ENCODE data around the gene CARD10. TPM values are rescaled to one million over a fixed set of nuclear protein-coding genes. Genes with fewer than 3 reads are reported as not detected.

Gene CARD10
- total RNA-seq, 4 donors from 2014 or later: 11.6 to 24.1 (median 20.9) TPM

DNA sequence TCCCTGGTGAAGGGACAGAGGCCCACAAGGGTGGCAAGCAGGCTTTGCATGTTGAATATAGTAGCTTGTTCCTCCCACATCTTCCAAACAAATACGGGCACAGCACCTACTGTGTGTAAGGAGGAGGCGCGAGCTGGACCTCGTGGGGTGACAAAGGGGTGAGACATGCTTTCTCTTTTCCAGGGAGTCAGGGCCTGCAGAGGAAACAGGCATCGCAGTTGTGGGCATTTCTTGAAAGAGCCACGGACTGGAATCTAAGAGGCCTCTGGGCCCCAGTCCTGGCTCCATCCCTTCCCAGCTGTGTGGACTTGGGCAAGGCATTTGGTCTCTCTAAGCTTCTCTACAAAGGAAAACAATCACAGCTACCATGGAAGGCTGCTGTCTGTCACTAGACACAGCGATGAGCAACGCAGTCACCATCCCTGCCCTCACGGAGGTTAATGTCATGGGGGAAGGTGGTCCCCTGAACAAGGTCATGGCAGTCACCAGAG, 28.1 kb upstream of the CARD10 start:
- TF ChIP-seq POLR2A (IDR thresholded peaks at IDR 0.05): no peak
- TF ChIP-seq, protein P1, sequence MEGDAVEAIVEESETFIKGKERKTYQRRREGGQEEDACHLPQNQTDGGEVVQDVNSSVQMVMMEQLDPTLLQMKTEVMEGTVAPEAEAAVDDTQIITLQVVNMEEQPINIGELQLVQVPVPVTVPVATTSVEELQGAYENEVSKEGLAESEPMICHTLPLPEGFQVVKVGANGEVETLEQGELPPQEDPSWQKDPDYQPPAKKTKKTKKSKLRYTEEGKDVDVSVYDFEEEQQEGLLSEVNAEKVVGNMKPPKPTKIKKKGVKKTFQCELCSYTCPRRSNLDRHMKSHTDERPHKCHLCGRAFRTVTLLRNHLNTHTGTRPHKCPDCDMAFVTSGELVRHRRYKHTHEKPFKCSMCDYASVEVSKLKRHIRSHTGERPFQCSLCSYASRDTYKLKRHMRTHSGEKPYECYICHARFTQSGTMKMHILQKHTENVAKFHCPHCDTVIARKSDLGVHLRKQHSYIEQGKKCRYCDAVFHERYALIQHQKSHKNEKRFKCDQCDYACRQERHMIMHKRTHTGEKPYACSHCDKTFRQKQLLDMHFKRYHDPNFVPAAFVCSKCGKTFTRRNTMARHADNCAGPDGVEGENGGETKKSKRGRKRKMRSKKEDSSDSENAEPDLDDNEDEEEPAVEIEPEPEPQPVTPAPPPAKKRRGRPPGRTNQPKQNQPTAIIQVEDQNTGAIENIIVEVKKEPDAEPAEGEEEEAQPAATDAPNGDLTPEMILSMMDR (IDR thresholded peaks at IDR 0.05): no peak
- no peaks in the 10 kb centered on the region for H3K27me3 ChIP-seq
- 40 to 54% methylated on average over 4 to 9 of the region's 9 CpGs for WGBS, 2 donors
- peaks cover 39 to 95% (median 56%) of the 10 kb centered on the region in 3 donors for H3K4me1 ChIP-seq
- H3K27ac ChIP-seq: peak overlapping the region; percentile 85 to 97 (median 92)
- no peaks in the 10 kb centered on the region for H3K36me3 ChIP-seq
- no peak for DNase-seq
- H3K9me3 ChIP-seq: no peaks in the 10 kb centered on the region
- intact Hi-C loops (cut with DNase I): loop anchor here (10.0 kb wide), 1 partner anchor 48 kb away; no protein-coding TSS in a partner anchor
- no peak overlapping the region for H3K4me3 ChIP-seq

DNA sequence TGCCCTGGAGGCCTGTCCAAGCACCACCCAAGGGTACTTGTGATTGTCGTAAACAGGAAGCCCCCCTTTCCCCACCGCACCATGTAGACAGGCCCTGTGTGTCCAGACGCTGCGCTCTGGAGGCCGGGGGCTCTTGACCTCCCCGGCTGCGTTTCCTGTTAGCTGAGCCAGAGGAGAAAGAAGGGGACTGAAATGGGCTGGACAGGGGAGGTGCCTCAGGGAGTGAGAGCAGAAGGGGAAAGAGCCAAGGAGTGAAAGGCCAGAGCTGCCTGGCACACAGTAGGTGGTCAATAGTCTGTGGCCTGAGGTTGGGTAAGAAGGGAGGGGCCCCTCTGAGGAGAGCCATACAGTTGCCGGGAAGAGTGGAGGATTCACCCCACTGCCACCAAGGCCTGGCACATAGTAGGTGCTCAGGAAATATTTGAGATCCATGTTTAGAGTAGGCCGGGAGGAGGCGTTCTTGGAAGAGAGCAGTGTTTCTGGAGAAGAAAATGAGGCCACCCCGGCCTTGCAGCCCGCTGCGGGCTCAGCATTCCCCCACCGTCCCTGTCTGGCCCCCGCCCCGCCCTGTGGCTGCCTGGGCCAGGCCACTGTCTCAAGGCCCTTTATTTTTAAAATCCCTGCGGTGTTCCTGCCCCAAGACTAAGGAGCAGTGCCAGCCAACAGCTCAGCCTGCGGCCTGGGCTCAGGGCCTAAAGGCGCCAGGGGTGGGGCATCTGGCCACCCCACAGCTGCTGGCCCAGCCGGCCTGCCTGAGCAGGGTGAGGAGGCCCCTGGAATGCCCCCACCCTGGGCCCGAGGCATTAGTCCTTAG, 27.4 kb upstream of the CARD10 start:
- WGBS, 2 donors: 16 to 30% methylated on average over 7 to 9 of the region's 21 CpGs
- peaks cover 35 to 95% (median 53%) of the 10 kb centered on the region in 3 donors for H3K4me1 ChIP-seq
- no peak for DNase-seq

DNA sequence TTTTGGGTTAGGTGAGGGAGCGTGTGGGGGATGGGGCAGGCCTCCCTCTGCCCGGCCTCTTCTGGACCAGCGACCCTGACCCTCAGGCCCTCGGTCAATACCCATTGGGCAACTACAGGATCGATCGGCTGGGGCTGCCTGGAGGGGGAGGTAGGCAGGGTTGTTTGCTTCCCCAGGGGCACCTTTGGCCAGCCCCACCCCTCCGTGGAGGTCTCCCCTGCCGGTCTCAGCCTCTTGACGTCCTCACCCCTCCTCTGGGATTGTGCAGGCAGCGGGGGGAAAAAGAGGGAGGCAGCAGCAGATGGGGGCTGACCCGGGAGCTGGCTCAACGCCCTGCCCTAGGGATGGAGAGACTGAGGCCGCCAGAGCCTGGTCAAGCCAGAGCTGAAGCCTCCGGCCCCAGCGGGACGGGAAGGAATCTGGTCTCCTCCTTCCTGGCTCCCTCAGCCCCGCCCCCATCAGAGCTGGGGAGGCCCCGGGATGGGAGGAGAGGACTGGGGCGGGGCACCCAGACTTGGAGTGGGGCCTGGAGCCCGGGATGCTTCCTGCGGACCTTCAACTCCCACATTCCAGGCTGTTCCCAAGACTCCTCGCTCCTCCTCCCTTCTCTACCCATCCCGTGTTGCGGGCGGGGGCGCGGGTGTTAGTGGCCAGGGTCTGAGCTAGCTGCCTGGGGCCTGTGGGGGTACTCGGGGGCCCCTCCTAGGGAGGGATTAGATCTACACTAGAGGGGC, 26.7 kb upstream of the CARD10 start:
- DNase-seq: no peak
- Histone ChIP-seq H3K27ac (peak overlapping the region; percentile 85 to 97 (median 92)), H3K4me1 (peaks cover 35 to 95% (median 59%) of the 10 kb centered on the region in 3 donors), H3K9me3 (no peaks in the 10 kb centered on the region), H3K4me3 (peak overlapping the region in 3 of 4 donors; percentile 29 to 55 (median 40)), H3K27me3 (no peaks in the 10 kb centered on the region), H3K36me3 (no peaks in the 10 kb centered on the region)
- intact Hi-C loops (cut with DNase I): loop anchor here (10.0 kb wide), 1 partner anchor 49 kb away; no protein-coding TSS in a partner anchor
- TF ChIP-seq POLR2A (IDR thresholded peaks at IDR 0.05): peak in 2 of 4 donors; percentile 47 to 79
- TF ChIP-seq, protein P1 (IDR thresholded peaks at IDR 0.05): no peak
- 0% methylated on average over 10 of the region's 28 CpGs; no CpG with 5 or more reads in 1 of the 2 donors for WGBS, 2 donors

More for the DNA sequence above, 27.4 kb upstream of the CARD10 start:
- Histone ChIP-seq H3K9me3 (no peaks in the 10 kb centered on the region), H3K27me3 (no peaks in the 10 kb centered on the region), H3K36me3 (no peaks in the 10 kb centered on the region), H3K4me3 (peak overlapping the region in 3 of 4 donors; percentile 29 to 55 (median 40)), H3K27ac (peak overlapping the region; percentile 85 to 97 (median 92))
- intact Hi-C loops (cut with DNase I): loop anchor here (10.0 kb wide), 1 partner anchor 48 kb away; no protein-coding TSS in a partner anchor
- no peak for TF ChIP-seq POLR2A (IDR thresholded peaks at IDR 0.05)
- TF ChIP-seq, protein P1 (IDR thresholded peaks at IDR 0.05): peak in 1 of 6 experiments; percentile 13

DNA sequence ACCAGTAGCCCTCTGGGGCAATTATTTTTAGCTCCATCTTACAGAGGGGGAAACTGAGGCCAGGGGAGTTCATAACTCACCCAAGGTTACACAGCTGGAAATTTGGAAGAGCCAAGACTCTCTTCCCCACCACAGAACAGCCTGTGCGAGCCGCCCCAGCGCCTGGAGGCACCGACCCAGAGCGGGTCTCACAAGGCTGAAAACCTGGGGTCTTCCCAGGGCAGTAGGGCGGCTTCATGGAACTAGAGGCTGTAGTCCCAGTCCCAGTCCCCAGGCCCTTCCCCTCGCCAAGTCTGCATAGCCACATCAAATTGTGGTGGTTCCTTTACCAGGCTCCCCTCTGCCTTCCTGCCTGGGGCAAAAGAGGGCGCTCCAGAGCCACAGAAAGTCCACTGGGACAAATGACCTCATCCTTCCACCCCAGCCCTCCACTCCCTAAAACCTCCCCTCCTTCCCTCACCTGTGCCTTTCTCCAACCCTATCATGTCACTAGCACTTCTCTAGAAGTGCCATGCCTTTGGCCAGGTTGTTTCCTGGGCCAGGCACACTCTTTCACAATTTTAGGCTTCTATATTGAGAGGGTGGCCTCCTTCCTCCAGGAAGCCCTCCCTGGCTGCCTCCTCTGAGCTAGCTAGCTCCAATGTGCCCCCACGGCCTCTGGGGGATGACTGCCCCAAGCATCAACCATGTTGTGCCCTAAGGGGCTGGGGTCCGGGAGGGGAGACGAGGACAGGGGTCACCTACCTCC, 25.9 kb upstream of the CARD10 start:
- no peaks in the 10 kb centered on the region for H3K27me3 ChIP-seq
- H3K27ac ChIP-seq: peak overlapping the region; percentile 85 to 97 (median 92)
- peaks cover 35 to 95% (median 59%) of the 10 kb centered on the region in 3 donors for H3K4me1 ChIP-seq
- H3K9me3 ChIP-seq: no peaks in the 10 kb centered on the region
- WGBS, 2 donors: 25 to 34% methylated on average over 8 of the region's 11 CpGs
- H3K4me3 ChIP-seq: peak overlapping the region in 3 of 4 donors; percentile 29 to 55 (median 40)
- TF ChIP-seq, protein P1 (IDR thresholded peaks at IDR 0.05): peak; percentile 37 to 75 (median 59)
- no peak for TF ChIP-seq POLR2A (IDR thresholded peaks at IDR 0.05)
- intact Hi-C loops (cut with DNase I): loop anchor here (10.0 kb wide), 1 partner anchor 50 kb away; no protein-coding TSS in a partner anchor
- no peak for DNase-seq
- no peaks in the 10 kb centered on the region for H3K36me3 ChIP-seq

All from esophagus squamous epithelium (tissue), 5 donors.